Mesenchymal stem cell (in vitro differentiated cells and primary cell): Measurements from ENCODE around the gene MTHFD1L.

ENCODE experiments used
- DNase-seq: peaks from one replicate; pipeline ENCODE4 v3.0.0-alpha.2; 2013
- H2AFZ ChIP-seq: one replicate; pipeline ENCODE4 v1.6.1; 2013; ENCODE audit warnings: low read depth, mild to moderate bottlenecking, control low read depth, inconsistent platforms, low read length, moderate library complexity
- H2AK5ac ChIP-seq: 2 replicates; pipeline ENCODE4 v1.6.1; 2013; ENCODE audit warnings: low read length, moderate library complexity, mild to moderate bottlenecking, inconsistent platforms; ENCODE audit not compliant: severe bottlenecking
- H2BK120ac ChIP-seq: one replicate; pipeline ENCODE4 v1.6.1; 2013; ENCODE audit warnings: low read depth, mild to moderate bottlenecking, inconsistent platforms, low read length, moderate library complexity
- H2BK12ac ChIP-seq, 2 experiments: one replicate each; pipeline ENCODE4 v1.6.1; 2013; ENCODE audit warnings: inconsistent platforms in 2 of 2, low read length in 2 of 2, mild to moderate bottlenecking in 2 of 2, moderate library complexity in 2 of 2, control low read depth in 1 of 2
- H2BK15ac ChIP-seq: one replicate; pipeline ENCODE4 v1.6.1; 2013; ENCODE audit warnings: mild to moderate bottlenecking, low read depth, inconsistent platforms; ENCODE audit not compliant: poor library complexity, severe bottlenecking
- H2BK5ac ChIP-seq: 2 replicates; pipeline ENCODE4 v1.6.1; 2013; ENCODE audit warnings: low read depth, mild to moderate bottlenecking, low read length, control low read depth, inconsistent platforms; ENCODE audit not compliant: poor library complexity, severe bottlenecking
- H3K14ac ChIP-seq, 2 experiments: one replicate each; pipeline ENCODE4 v1.6.1; 2013; ENCODE audit warnings: inconsistent platforms in 2 of 2, low read length in 2 of 2, control low read depth in 1 of 2, mild to moderate bottlenecking in 1 of 2, moderate library complexity in 1 of 2
- H3K18ac ChIP-seq, 2 experiments: one replicate each; pipeline ENCODE4 v1.6.1; 2013; ENCODE audit warnings: inconsistent platforms in 2 of 2, low read length in 2 of 2, control low read depth in 1 of 2, low read depth in 1 of 2, mild to moderate bottlenecking in 1 of 2
- H3K23ac ChIP-seq, 2 experiments: one replicate each; pipeline ENCODE4 v1.6.1; 2013; ENCODE audit warnings: inconsistent platforms in 2 of 2, low read length in 2 of 2, mild to moderate bottlenecking in 2 of 2, moderate library complexity in 2 of 2, control low read depth in 1 of 2
- H3K27ac ChIP-seq: 2 replicates; pipeline ENCODE4 v1.5.1; 2013; ENCODE audit warnings: mild to moderate bottlenecking, moderate library complexity, low read length, control low read depth, inconsistent platforms; ENCODE audit not compliant: poor library complexity, severe bottlenecking
- H3K27me3 ChIP-seq, 2 experiments: 2 replicates each; pipeline versions ENCODE4 v1.6.1 to v1.7.0; 2013; ENCODE audit warnings: low read length in 2 of 2, mild to moderate bottlenecking in 2 of 2, moderate library complexity in 2 of 2, control low read depth in 1 of 2, inconsistent platforms in 1 of 2; ENCODE audit not compliant: control insufficient read depth in 1 of 2, insufficient read depth in 1 of 2
- H3K36me3 ChIP-seq, 2 experiments: 2 replicates each; pipeline versions ENCODE4 v1.6.1 to v1.7.0; 2013; ENCODE audit warnings: low read length in 2 of 2, control low read depth in 1 of 2, inconsistent platforms in 1 of 2, low read depth in 1 of 2, mild to moderate bottlenecking in 1 of 2; ENCODE audit not compliant: insufficient read depth in 2 of 2, control insufficient read depth in 1 of 2
- H3K4ac ChIP-seq, 2 experiments: one replicate each; pipeline ENCODE4 v1.6.1; 2013; ENCODE audit warnings: inconsistent platforms in 2 of 2, low read length in 2 of 2, mild to moderate bottlenecking in 2 of 2, moderate library complexity in 2 of 2, control low read depth in 1 of 2, low read depth in 1 of 2
- H3K4me1 ChIP-seq: 2 replicates; pipeline ENCODE4 v1.6.1; 2013; ENCODE audit warnings: low read depth, low read length, control low read depth; ENCODE audit not compliant: control insufficient read depth, insufficient read depth
- H3K4me2 ChIP-seq: 2 replicates; pipeline ENCODE4 v1.6.1; 2013; ENCODE audit warnings: low read length, mild to moderate bottlenecking, inconsistent platforms; ENCODE audit not compliant: poor library complexity, severe bottlenecking
- H3K4me3 ChIP-seq, 2 experiments: 2 replicates each; pipeline versions ENCODE4 v1.5.1 to v1.7.0; 2013; ENCODE audit warnings: low read length in 2 of 2, mild to moderate bottlenecking in 2 of 2, control low read depth in 1 of 2, low read depth in 1 of 2; ENCODE audit not compliant: insufficient read depth in 1 of 2
- H3K79me1 ChIP-seq: replicated peaks from 2 replicates; pipeline ENCODE4 v1.6.1; 2013; ENCODE audit warnings: mild to moderate bottlenecking, control low read depth, low read length, inconsistent platforms; ENCODE audit not compliant: poor library complexity, severe bottlenecking
- H3K9ac ChIP-seq: 2 replicates; pipeline ENCODE4 v1.7.0; 2013; ENCODE audit warnings: mild to moderate bottlenecking, low read length, moderate library complexity
- H3K9me3 ChIP-seq: 2 replicates; pipeline ENCODE4 v1.7.0; 2013; ENCODE audit warnings: mild to moderate bottlenecking, low read length; ENCODE audit not compliant: control insufficient read depth
- H4K8ac ChIP-seq: one replicate; pipeline ENCODE4 v1.6.1; 2013; ENCODE audit warnings: inconsistent platforms, mild to moderate bottlenecking, low read length, moderate library complexity
- H4K91ac ChIP-seq: one replicate; pipeline ENCODE4 v1.6.1; 2013; ENCODE audit warnings: mild to moderate bottlenecking, low read length, inconsistent platforms
- WGBS: methylation state at CpG from one replicate; pipeline ENCODE4 v1.1.7; 2013; ENCODE audit warnings: mixed read lengths; 5-methylcytosine and 5-hydroxymethylcytosine counted together

The MTHFD1L gene

GRCh38 chr6:150925590-150925928 is 60.1 kb downstream of the MTHFD1L start:
- Histone ChIP-seq H3K9me3 (no peaks in the 10 kb centered on the region), H3K14ac (no peak overlapping the region), H4K8ac (no peak overlapping the region), H2BK120ac (no peak overlapping the region), H3K18ac (no peak overlapping the region), H3K4me3 (peak overlapping the region in 1 of 2 experiments; percentile 9), H2AK5ac (no peak overlapping the region), H3K79me1 (peaks cover 12% of the 10 kb centered on the region), H2BK12ac (no peak overlapping the region), H3K27ac (no peak overlapping the region), H2BK5ac (no peak overlapping the region), H3K27me3 (no peaks in the 10 kb centered on the region), H3K4me2 (no peak overlapping the region), H3K4ac (no peak overlapping the region), H3K9ac (peak overlapping the region; percentile 41), H3K36me3 (peaks cover 21 to 24% of the 10 kb centered on the region in 2 experiments), H2AFZ (no peak overlapping the region), H3K4me1 (peaks cover 5% of the 10 kb centered on the region), H3K23ac (no peak overlapping the region), H2BK15ac (no peak overlapping the region), H4K91ac (no peak overlapping the region)
- DNase-seq = no peak
- WGBS = 95% methylated on average over 4 of the region's 5 CpGs

- H2BK5ac ChIP-seq = no peak overlapping the region
Observed at GRCh38 chr6:150925976-150926375, 60.5 kb downstream of the MTHFD1L start.

GRCh38 chr6:150928882-150929281 is 63.4 kb downstream of the MTHFD1L start:
- H3K27ac ChIP-seq = no peak overlapping the region
- peaks cover 8 to 21% of the 10 kb centered on the region in 2 experiments for H3K36me3 ChIP-seq
- no peak overlapping the region for H3K4me3 ChIP-seq
- no peak overlapping the region for H3K4ac ChIP-seq
- H3K4me2 ChIP-seq = no peak overlapping the region
- H2BK15ac ChIP-seq = no peak overlapping the region
- H3K9ac ChIP-seq = peak overlapping the region; percentile 16
- peaks cover 6% of the 10 kb centered on the region for H3K4me1 ChIP-seq
- H3K23ac ChIP-seq = no peak overlapping the region
- H4K91ac ChIP-seq = no peak overlapping the region
- no peak overlapping the region for H3K18ac ChIP-seq
- H2BK5ac ChIP-seq = no peak overlapping the region
- no peak overlapping the region for H3K14ac ChIP-seq
- no peak overlapping the region for H4K8ac ChIP-seq
- peaks cover 15% of the 10 kb centered on the region for H3K79me1 ChIP-seq
- no peak for DNase-seq
- H2AK5ac ChIP-seq = peak overlapping the region; percentile 44
- no peaks in the 10 kb centered on the region for H3K9me3 ChIP-seq
- H2AFZ ChIP-seq = no peak overlapping the region
- peak overlapping the region in 1 of 2 experiments; percentile 34 for H2BK12ac ChIP-seq
- H2BK120ac ChIP-seq = no peak overlapping the region
- no peaks in the 10 kb centered on the region for H3K27me3 ChIP-seq
- WGBS = 100% methylated on average over 2 of the region's 3 CpGs

More at GRCh38 chr6:150925976-150926375, 60.5 kb downstream of the MTHFD1L start:
- Histone ChIP-seq H3K23ac (no peak overlapping the region), H2BK15ac (no peak overlapping the region), H3K14ac (no peak overlapping the region), H2BK12ac (no peak overlapping the region), H2AFZ (no peak overlapping the region), H4K91ac (no peak overlapping the region), H3K18ac (no peak overlapping the region), H3K4me1 (peaks cover 5% of the 10 kb centered on the region), H3K27ac (no peak overlapping the region), H3K27me3 (no peaks in the 10 kb centered on the region), H3K79me1 (peaks cover 12% of the 10 kb centered on the region), H2BK120ac (no peak overlapping the region), H2AK5ac (no peak overlapping the region), H3K4me2 (no peak overlapping the region), H4K8ac (no peak overlapping the region), H3K36me3 (peaks cover 21 to 24% of the 10 kb centered on the region in 2 experiments), H3K4ac (no peak overlapping the region), H3K4me3 (peak overlapping the region in 1 of 2 experiments; percentile 9), H3K9ac (peak overlapping the region; percentile 65), H3K9me3 (no peaks in the 10 kb centered on the region)
- DNase-seq = no peak
- WGBS = 93% methylated on average over 6 of the region's 7 CpGs

- no peak overlapping the region for H4K91ac ChIP-seq
- no peak overlapping the region for H3K4me2 ChIP-seq
- H3K79me1 ChIP-seq = peaks cover 15% of the 10 kb centered on the region
- H4K8ac ChIP-seq = no peak overlapping the region
- no peak overlapping the region for H3K4ac ChIP-seq
- H2BK120ac ChIP-seq = no peak overlapping the region
- H2AFZ ChIP-seq = no peak overlapping the region
- no peak overlapping the region for H3K18ac ChIP-seq
- no peak overlapping the region for H2BK15ac ChIP-seq
- peaks cover 11 to 19% of the 10 kb centered on the region in 2 experiments for H3K36me3 ChIP-seq
- no peak overlapping the region for H2BK12ac ChIP-seq
- no peak overlapping the region for H2AK5ac ChIP-seq
- no peak overlapping the region for H3K23ac ChIP-seq
- no peak overlapping the region for H3K27ac ChIP-seq
- no peak for DNase-seq
- H3K14ac ChIP-seq = no peak overlapping the region
- H3K4me1 ChIP-seq = peaks cover 6% of the 10 kb centered on the region
- no peak overlapping the region for H2BK5ac ChIP-seq
- H3K27me3 ChIP-seq = no peaks in the 10 kb centered on the region
- no peak overlapping the region for H3K4me3 ChIP-seq
- 80% methylated on average over 1 of the region's 2 CpGs for WGBS
- H3K9ac ChIP-seq = peak overlapping the region; percentile 16
- no peaks in the 10 kb centered on the region for H3K9me3 ChIP-seq
Observed at GRCh38 chr6:150929416-150929815, 63.9 kb downstream of the MTHFD1L start.
